GM23338 (cell line): ENCODE data around the gene ITGA1.

ENCODE experiments used
- CREB1 ChIP-seq: fragments of 250-450 bp; sonication (Bioruptor Pico); IDR thresholded peaks from 2 replicates; pipeline ENCODE4 v1.5.0; 2020; ENCODE audit warnings: low read depth, mild to moderate bottlenecking, moderate library complexity
- CTCF ChIP-seq, 2 experiments: fragments of 200-600 bp in 1 of 2; sonication (generic) in 1 of 2; conservative IDR thresholded peaks; 2 replicates each; pipeline versions ENCODE4 v1.5.1 to v1.6.1; 2016 to 2017; ENCODE audit warnings: antibody characterized with exemption in 2 of 2, low read depth in 2 of 2, mild to moderate bottlenecking in 2 of 2, moderate library complexity in 1 of 2
- EZH2 ChIP-seq: fragments of 200-600 bp; sonication (generic); IDR thresholded peaks from one replicate; pipeline ENCODE4 v1.8.0; 2017; ENCODE audit warnings: antibody characterized with exemption, mild to moderate bottlenecking, low read depth; ENCODE audit not compliant: unreplicated experiment
- EZH2phosphoT487 ChIP-seq: fragments of 200-600 bp; sonication (generic); IDR thresholded peaks from one replicate; pipeline ENCODE4 v1.8.1; 2018; ENCODE audit warnings: antibody characterized with exemption; ENCODE audit not compliant: unreplicated experiment
- JUNB ChIP-seq: IDR thresholded peaks from one replicate; pipeline ENCODE4 v1.6.1; 2016; ENCODE audit warnings: antibody characterized with exemption; ENCODE audit not compliant: unreplicated experiment
- NANOG ChIP-seq: IDR thresholded peaks from 2 replicates; pipeline ENCODE4 v1.6.1; 2016; ENCODE audit warnings: antibody characterized with exemption, borderline replicate concordance
- POLR2AphosphoS5 ChIP-seq: IDR thresholded peaks from 2 replicates; pipeline ENCODE4 v1.6.1; 2016; ENCODE audit warnings: antibody characterized with exemption, low read depth
- STAT1 ChIP-seq: IDR thresholded peaks from one replicate; pipeline ENCODE4 v1.6.1; 2016; ENCODE audit warnings: antibody characterized with exemption; ENCODE audit not compliant: unreplicated experiment
- ZNF114 ChIP-seq: fragments of 250-450 bp; sonication (Bioruptor Pico); IDR thresholded peaks from 2 replicates; pipeline ENCODE4 v1.5.0; 2020; ENCODE audit warnings: mild to moderate bottlenecking, moderate library complexity
- ZNF331 ChIP-seq: fragments of 250-450 bp; sonication (Bioruptor Pico); IDR thresholded peaks from 2 replicates; pipeline ENCODE4 v1.5.0; 2020; ENCODE audit warnings: low read depth, mild to moderate bottlenecking, moderate library complexity
- TF ChIP-seq, protein P1 (sequence below): fragments of 250-450 bp; sonication (Bioruptor Pico); IDR thresholded peaks from 2 replicates; pipeline ENCODE4 v1.5.0; 2020; ENCODE audit warnings: mild to moderate bottlenecking, moderate library complexity
- TF ChIP-seq, protein P2 (sequence below): IDR thresholded peaks from one replicate; pipeline ENCODE4 v1.6.1; 2018; ENCODE audit warnings: antibody characterized with exemption; ENCODE audit not compliant: unreplicated experiment

DNA sequence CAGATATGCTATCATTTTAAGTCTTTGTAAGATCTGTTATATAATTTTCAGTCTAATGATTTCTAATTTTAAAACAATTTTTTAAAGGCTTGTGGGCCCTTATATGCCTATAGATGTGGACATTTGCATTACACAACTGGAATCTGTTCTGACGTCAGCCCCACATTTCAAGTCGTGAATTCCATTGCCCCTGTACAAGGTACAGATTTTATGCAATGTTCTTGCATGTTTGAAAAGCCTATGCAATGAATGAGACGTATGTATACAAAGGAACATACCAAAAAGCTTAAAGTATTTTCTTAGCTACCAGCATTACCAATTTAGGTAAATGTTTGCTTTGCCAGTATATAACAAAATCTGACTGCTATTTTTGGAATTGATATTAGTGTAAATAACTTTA, 77.2 kb downstream of the ITGA1 start:
- TF ChIP-seq CTCF (conservative IDR thresholded peaks at IDR 0.05; ENCODE audit: low read depth in 2 of 2) (no peak), EZH2 (no peak), POLR2AphosphoS5 (no peak), CREB1 (CRISPR knock-in tag) (no peak), STAT1 (no peak), EZH2phosphoT487 (no peak), ZNF114 (CRISPR knock-in tag) (no peak), NANOG (no peak), ZNF331 (CRISPR knock-in tag) (no peak), JUNB (no peak)
- TF ChIP-seq, protein P1, sequence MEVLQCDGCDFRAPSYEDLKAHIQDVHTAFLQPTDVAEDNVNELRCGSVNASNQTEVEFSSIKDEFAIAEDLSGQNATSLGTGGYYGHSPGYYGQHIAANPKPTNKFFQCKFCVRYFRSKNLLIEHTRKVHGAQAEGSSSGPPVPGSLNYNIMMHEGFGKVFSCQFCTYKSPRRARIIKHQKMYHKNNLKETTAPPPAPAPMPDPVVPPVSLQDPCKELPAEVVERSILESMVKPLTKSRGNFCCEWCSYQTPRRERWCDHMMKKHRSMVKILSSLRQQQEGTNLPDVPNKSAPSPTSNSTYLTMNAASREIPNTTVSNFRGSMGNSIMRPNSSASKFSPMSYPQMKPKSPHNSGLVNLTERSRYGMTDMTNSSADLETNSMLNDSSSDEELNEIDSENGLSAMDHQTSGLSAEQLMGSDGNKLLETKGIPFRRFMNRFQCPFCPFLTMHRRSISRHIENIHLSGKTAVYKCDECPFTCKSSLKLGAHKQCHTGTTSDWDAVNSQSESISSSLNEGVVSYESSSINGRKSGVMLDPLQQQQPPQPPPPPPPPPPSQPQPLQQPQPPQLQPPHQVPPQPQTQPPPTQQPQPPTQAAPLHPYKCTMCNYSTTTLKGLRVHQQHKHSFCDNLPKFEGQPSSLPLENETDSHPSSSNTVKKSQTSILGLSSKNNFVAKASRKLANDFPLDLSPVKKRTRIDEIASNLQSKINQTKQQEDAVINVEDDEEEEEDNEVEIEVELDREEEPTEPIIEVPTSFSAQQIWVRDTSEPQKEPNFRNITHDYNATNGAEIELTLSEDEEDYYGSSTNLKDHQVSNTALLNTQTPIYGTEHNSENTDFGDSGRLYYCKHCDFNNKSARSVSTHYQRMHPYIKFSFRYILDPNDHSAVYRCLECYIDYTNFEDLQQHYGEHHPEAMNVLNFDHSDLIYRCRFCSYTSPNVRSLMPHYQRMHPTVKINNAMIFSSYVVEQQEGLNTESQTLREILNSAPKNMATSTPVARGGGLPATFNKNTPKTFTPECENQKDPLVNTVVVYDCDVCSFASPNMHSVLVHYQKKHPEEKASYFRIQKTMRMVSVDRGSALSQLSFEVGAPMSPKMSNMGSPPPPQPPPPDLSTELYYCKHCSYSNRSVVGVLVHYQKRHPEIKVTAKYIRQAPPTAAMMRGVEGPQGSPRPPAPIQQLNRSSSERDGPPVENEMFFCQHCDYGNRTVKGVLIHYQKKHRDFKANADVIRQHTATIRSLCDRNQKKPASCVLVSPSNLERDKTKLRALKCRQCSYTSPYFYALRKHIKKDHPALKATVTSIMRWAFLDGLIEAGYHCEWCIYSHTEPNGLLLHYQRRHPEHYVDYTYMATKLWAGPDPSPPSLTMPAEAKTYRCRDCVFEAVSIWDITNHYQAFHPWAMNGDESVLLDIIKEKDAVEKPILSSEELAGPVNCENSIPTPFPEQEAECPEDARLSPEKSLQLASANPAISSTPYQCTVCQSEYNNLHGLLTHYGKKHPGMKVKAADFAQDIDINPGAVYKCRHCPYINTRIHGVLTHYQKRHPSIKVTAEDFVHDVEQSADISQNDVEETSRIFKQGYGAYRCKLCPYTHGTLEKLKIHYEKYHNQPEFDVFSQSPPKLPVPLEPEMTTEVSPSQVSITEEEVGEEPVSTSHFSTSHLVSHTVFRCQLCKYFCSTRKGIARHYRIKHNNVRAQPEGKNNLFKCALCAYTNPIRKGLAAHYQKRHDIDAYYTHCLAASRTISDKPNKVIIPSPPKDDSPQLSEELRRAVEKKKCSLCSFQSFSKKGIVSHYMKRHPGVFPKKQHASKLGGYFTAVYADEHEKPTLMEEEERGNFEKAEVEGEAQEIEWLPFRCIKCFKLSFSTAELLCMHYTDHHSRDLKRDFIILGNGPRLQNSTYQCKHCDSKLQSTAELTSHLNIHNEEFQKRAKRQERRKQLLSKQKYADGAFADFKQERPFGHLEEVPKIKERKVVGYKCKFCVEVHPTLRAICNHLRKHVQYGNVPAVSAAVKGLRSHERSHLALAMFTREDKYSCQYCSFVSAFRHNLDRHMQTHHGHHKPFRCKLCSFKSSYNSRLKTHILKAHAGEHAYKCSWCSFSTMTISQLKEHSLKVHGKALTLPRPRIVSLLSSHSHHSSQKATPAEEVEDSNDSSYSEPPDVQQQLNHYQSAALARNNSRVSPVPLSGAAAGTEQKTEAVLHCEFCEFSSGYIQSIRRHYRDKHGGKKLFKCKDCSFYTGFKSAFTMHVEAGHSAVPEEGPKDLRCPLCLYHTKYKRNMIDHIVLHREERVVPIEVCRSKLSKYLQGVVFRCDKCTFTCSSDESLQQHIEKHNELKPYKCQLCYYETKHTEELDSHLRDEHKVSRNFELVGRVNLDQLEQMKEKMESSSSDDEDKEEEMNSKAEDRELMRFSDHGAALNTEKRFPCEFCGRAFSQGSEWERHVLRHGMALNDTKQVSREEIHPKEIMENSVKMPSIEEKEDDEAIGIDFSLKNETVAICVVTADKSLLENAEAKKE: no peak
- TF ChIP-seq, protein P2, sequence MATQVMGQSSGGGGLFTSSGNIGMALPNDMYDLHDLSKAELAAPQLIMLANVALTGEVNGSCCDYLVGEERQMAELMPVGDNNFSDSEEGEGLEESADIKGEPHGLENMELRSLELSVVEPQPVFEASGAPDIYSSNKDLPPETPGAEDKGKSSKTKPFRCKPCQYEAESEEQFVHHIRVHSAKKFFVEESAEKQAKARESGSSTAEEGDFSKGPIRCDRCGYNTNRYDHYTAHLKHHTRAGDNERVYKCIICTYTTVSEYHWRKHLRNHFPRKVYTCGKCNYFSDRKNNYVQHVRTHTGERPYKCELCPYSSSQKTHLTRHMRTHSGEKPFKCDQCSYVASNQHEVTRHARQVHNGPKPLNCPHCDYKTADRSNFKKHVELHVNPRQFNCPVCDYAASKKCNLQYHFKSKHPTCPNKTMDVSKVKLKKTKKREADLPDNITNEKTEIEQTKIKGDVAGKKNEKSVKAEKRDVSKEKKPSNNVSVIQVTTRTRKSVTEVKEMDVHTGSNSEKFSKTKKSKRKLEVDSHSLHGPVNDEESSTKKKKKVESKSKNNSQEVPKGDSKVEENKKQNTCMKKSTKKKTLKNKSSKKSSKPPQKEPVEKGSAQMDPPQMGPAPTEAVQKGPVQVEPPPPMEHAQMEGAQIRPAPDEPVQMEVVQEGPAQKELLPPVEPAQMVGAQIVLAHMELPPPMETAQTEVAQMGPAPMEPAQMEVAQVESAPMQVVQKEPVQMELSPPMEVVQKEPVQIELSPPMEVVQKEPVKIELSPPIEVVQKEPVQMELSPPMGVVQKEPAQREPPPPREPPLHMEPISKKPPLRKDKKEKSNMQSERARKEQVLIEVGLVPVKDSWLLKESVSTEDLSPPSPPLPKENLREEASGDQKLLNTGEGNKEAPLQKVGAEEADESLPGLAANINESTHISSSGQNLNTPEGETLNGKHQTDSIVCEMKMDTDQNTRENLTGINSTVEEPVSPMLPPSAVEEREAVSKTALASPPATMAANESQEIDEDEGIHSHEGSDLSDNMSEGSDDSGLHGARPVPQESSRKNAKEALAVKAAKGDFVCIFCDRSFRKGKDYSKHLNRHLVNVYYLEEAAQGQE: no peak
